Mucosa of descending colon (tissue), 3 donors: ENCODE results near the gene SRSF4. TPM values are rescaled to one million over a fixed set of nuclear protein-coding genes. Genes with fewer than 3 reads are reported as not detected.
"Not testable (repeated sequence)": the region's sequence is repeated elsewhere in the genome, so short reads cannot be mapped to it uniquely, and the experiment has no call there.

Source experiments
- ATAC-seq: fragments of 200-7000 bp; cut with Tn5 transposase; one replicate; pipeline ENCODE4 v1.9.1; 2020; ENCODE audit warnings: mild to moderate bottlenecking, moderate library complexity
- DNase-seq, 3 donors: peaks; one replicate each; pipeline ENCODE4 v3.0.0-alpha.2; 2020
- H3K36me3 ChIP-seq: fragments of 200-600 bp; one replicate; pipeline ENCODE4 v1.8.0; 2021; ENCODE audit warnings: low read depth, mild to moderate bottlenecking
- H3K4me1 ChIP-seq: fragments of 200-600 bp; one replicate; pipeline ENCODE4 v1.8.0; 2021; ENCODE audit warnings: low read depth, mild to moderate bottlenecking
- H3K4me3 ChIP-seq: fragments of 200-600 bp; one replicate; pipeline ENCODE4 v1.8.0; 2021; ENCODE audit warnings: mild to moderate bottlenecking
- H3K9me3 ChIP-seq: fragments of 200-600 bp; one replicate; pipeline ENCODE4 v1.8.0; 2021; ENCODE audit warnings: mild to moderate bottlenecking
- intact Hi-C, 2 donors: fragments of 100-400 bp; cut with DNase I in 1 of 2; cut with micrococcal nuclease in 1 of 2; formaldehyde crosslinking; loops; one replicate each; pipeline versions ENCODE4 v1.11.0 to v1.11.1; 2022; cut with DNase I, micrococcal nuclease
- total RNA-seq, 3 donors: library from RNA; stranded (reverse); fragmentation: NEBNext Ultra II Directional in 2 of 3; extraction: Animal tissue kit (Norgen Biotek cat#: 25700) in 2 of 3; gene quantifications; one replicate each; pipeline versions ENCODE4 v1.2.1 to v1.2.4, GENCODE V29; 2021 to 2023
- TF ChIP-seq, protein P1 (sequence below): fragments of 200-600 bp; IDR thresholded peaks from one replicate; pipeline ENCODE4 v1.8.0; 2022; ENCODE audit warnings: antibody characterized with exemption, mild to moderate bottlenecking
- donor health status: DM: no; HTN: no; CAD: no; lungs with moderate emphysema.
- donor health status: DM: no; HTN: no; CAD: no.
- donor health status: DM: no; HTN: yes; CAD: no.

The SRSF4 gene
- total RNA-seq, 3 donors from 2014 or later, result 63.7 to 140 (median 75.2) TPM

DNA sequence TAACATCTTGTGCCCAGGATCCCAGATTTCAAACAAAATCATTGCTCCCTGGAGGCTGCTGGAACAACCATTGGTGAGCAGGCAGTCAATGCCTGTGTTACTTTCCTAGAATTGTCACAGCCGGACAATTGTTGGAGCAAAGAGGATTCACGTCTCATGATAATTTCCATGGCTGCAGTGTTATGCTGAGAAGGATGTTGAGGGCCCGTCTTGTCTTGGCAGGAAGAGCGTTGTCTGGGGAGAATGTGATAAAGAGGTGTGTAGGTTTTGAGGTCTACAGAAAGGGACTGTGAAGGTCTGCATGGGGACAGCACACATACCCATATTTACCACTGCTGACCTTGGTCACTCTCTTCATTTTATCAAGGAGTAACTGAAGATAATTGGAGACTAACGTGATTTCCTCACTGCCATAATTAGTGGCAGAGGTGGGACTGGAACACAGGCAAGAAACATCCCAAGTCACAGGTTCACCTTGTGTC, 42.7 kb upstream of the SRSF4 start:
- DNase-seq (no peak), ATAC-seq (no peak)
- TF ChIP-seq, protein P1, sequence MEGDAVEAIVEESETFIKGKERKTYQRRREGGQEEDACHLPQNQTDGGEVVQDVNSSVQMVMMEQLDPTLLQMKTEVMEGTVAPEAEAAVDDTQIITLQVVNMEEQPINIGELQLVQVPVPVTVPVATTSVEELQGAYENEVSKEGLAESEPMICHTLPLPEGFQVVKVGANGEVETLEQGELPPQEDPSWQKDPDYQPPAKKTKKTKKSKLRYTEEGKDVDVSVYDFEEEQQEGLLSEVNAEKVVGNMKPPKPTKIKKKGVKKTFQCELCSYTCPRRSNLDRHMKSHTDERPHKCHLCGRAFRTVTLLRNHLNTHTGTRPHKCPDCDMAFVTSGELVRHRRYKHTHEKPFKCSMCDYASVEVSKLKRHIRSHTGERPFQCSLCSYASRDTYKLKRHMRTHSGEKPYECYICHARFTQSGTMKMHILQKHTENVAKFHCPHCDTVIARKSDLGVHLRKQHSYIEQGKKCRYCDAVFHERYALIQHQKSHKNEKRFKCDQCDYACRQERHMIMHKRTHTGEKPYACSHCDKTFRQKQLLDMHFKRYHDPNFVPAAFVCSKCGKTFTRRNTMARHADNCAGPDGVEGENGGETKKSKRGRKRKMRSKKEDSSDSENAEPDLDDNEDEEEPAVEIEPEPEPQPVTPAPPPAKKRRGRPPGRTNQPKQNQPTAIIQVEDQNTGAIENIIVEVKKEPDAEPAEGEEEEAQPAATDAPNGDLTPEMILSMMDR, result no peak
- H3K4me1 ChIP-seq, result no peaks in the 10 kb centered on the region
- H3K4me3 ChIP-seq, result no peak overlapping the region
- intact Hi-C loops, result no loop called here
- no peaks in the 10 kb centered on the region for H3K9me3 ChIP-seq
- H3K36me3 ChIP-seq, result no peaks in the 10 kb centered on the region

DNA sequence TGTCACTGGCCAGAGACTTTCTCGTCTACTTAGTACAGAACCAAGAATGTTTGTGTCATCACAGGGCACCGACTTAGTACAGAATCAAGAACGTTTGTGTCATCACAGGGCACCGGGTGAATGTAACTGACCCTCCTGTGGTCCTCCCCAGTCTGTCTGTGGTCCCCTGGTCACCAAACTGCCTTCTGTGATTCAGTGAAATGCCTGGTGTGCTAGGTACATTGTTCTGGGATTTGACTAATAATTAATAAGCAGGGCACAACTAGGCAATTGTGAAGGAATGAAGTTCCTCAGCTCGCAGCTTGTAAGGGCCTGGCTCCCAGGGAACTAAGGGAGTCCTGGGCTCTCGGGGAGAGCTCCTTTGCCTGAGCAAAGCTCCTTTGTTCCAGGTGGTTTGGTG, 41.8 kb upstream of the SRSF4 start:
- TF ChIP-seq, protein P1, result no peak
- no peak for ATAC-seq
- H3K9me3 ChIP-seq, result no peaks in the 10 kb centered on the region
- intact Hi-C loops, result no loop called here
- no peaks in the 10 kb centered on the region for H3K36me3 ChIP-seq
- DNase-seq, result no peak
- H3K4me1 ChIP-seq, result no peaks in the 10 kb centered on the region
- no peak overlapping the region for H3K4me3 ChIP-seq

DNA sequence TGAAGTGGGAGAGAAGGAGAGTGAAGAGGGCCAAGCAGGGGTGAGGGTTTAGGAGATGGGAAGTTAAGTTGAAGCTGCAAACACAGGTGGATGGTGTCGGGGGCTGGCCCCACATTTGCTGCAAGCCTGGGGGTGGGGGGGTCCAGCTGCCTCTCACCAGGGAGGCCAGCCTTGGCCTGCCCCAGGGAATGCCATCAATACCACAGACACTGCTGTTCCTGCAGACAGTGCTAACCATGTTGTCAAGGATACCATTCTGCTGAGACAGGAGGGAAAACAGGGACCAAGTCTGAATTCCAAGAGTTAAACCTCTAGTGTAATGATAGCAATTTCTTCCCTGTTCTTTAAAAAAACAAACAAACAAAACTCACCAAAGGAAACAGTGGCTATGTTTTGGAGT, 41.0 kb upstream of the SRSF4 start:
- ATAC-seq (no peak), DNase-seq (no peak)
- TF ChIP-seq, protein P1, result no peak
- Histone ChIP-seq H3K36me3 (no peaks in the 10 kb centered on the region), H3K4me3 (no peak overlapping the region), H3K4me1 (no peaks in the 10 kb centered on the region), H3K9me3 (no peaks in the 10 kb centered on the region)
- intact Hi-C loops, result no loop called here

DNA sequence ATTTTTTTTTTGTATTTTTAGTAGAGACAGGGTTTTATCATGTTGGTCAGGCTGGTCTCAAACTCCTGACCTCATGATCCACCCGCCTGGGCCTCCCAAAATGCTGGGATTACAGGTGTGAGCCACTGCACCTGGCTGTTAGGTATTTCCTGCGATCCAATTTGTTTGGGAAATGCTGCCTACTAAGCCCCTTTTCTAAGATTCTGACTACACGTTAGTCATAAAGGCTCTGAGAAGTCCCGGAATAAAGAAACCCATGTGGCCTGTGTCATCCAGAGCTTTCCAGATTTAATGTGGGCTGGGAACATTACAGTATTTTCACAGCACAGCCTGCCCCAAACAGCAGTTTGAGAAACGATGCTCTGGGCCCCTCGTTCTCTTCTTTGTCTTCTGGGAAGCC, 40.6 kb upstream of the SRSF4 start:
- H3K4me1 ChIP-seq, H3K4me3 ChIP-seq, intact Hi-C loops, H3K36me3 ChIP-seq, DNase-seq, ATAC-seq, H3K9me3 ChIP-seq: not testable (repeated sequence)

DNA sequence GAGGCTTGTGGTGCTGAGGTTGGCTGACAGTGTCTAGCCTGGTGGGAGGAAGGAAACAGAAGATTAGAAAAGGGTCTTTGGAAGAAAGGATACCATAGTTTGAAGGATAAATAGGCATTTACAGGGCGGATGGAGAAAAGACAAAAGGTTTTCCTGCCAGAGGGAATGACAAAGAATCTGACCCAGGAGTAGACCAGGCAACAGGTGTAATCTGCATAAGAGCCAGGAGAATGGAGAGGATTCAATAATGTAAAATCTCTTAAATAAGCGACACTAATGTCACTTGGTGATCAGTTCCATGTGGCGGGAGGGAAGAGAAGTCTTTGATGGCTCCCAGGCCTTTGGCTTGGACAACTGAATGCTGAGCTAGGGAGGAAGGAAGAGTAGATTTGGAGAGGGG, 39.6 kb upstream of the SRSF4 start:
- Histone ChIP-seq H3K4me1 (no peaks in the 10 kb centered on the region), H3K9me3 (no peaks in the 10 kb centered on the region), H3K4me3 (no peak overlapping the region), H3K36me3 (no peaks in the 10 kb centered on the region)
- intact Hi-C loops, result no loop called here
- DNase-seq, result no peak
- ATAC-seq, result no peak
- TF ChIP-seq, protein P1, result no peak

DNA sequence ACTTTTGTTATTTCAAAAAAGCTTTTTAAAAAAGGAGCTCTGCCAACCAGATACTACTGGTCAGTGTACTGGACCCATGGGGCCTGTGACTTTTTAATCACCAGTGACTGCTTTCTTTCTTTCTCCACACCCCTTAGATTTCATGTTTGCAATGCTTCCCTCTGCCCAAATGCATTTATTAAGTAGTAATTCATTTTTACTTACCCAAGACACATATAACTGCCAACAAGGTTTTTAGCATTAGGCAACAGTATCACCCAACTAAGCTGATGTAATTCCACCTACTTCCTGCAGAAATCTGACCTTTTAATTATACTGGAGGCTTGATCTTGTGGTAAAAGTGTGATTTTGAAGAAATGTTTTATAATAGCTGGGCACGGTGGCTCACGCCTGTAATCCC, 36.5 kb upstream of the SRSF4 start:
- intact Hi-C loops, result no loop called here
- Histone ChIP-seq H3K9me3 (no peaks in the 10 kb centered on the region), H3K4me3 (no peak overlapping the region), H3K36me3 (no peaks in the 10 kb centered on the region), H3K4me1 (no peaks in the 10 kb centered on the region)
- DNase-seq (no peak), ATAC-seq (no peak)
- TF ChIP-seq, protein P1, result no peak
